ENCODE data around the gene FAM228A.
"Not testable (repeated sequence)": the region's sequence is repeated elsewhere in the genome, so short reads cannot be mapped to it uniquely, and the experiment has no call there.

Gene FAM228A

DNA sequence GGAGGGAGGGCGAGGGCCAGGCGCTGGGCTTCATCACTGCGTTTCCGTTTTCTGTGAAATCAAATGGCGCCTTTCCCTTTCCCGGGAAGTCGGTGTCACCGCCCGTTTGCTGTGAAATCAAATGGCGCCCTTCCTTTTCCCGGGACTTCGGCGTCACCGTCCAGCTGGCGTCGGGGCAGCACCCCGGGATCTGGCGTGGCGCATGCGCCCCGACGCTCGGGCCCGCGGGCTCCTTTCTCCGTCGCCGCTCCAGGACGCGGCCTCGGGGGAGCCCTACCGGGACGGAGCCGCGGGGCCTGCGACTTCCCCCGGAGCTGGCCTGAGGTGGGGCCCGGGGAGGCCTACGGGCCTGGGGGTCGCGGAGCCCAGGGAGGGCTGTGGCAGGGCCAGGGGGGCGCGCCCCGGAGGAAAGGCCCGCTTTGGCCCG, at the start of gene FAM228A:
Gene FAM228A, plus strand, starts transcription at position 203 of the 427 bp plus-strand sequence. CDS start 428 bp downstream, outside the sequence.
- no peak for DNase-seq

DNA sequence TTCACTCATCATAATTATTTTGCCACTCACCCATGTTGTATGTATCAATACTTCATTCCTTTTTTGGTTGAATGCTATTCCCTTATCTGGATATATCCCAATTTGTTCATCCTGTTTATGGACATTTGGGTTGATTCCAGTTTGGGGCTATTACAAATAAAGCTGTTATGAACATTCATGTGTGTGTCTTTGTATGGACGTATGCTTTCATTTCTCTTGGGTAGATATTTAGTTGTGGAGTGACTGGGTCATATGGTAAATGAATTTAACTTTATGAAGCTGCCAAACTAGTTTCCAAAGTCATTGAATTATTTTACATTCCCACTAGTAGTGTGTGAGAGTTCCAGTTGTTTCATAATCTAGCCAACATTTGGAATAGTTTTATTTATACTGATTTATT, 48.9 kb upstream of the FAM228A start:
- DNase-seq: no peak

DNA sequence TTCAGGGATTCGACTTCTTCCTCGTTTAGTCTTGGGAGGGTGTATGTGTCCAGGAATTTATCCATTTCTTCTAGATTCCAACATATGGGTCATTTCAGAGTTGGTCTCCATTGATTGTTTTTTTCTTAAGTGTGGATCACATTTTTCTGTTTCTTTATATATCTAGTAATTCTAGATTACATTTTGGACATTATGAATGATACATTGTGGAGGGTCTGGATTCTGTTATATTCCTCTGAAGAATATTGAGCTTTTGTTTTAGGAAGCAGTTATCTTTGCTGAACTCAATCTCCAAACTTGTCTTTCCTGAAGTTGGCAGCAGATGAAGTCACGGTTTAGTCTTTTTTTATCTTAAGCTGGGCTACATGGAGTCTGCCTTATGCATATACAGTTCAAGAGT, 42.3 kb upstream of the FAM228A start:
- no peak for DNase-seq

DNA sequence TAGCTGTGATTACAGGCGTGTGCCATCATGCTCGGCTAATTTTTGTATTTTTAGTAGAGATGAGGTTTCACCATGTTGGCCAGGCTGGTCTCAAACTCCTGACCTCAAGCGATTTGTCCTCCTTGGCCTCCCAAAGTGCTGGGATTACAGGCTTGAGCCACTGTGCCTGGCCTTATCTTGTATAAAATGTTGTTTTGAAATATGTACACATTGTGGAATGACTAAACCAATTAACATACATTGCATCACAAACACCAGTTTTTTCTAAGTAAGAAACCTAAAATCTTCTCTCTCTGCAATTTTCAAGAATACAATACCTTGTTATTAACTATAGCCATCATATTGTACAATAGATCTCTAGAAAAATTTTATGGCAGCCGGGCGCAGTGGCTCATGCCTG, 34.5 kb upstream of the FAM228A start:
- DNase-seq: not testable (repeated sequence)

DNA sequence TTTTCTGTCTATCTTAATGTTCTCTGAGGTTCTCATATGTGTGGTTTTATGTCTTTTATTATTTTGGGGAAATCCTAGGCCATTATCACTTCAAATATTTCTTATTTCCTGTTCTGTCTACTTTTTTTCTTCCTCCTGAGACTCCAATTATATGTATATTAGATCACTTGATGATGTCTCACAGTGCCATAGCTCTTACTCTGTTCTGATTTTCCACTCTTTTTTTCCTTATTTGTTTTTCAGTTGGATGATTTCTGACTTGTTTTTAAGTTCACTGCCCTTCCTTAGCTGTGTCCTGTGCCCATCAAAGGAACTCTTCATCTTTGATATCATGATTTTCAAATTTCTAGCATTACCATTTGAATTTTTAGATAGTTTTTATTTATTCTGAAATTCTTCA, 27.5 kb upstream of the FAM228A start:
- DNase-seq: no peak

DNA sequence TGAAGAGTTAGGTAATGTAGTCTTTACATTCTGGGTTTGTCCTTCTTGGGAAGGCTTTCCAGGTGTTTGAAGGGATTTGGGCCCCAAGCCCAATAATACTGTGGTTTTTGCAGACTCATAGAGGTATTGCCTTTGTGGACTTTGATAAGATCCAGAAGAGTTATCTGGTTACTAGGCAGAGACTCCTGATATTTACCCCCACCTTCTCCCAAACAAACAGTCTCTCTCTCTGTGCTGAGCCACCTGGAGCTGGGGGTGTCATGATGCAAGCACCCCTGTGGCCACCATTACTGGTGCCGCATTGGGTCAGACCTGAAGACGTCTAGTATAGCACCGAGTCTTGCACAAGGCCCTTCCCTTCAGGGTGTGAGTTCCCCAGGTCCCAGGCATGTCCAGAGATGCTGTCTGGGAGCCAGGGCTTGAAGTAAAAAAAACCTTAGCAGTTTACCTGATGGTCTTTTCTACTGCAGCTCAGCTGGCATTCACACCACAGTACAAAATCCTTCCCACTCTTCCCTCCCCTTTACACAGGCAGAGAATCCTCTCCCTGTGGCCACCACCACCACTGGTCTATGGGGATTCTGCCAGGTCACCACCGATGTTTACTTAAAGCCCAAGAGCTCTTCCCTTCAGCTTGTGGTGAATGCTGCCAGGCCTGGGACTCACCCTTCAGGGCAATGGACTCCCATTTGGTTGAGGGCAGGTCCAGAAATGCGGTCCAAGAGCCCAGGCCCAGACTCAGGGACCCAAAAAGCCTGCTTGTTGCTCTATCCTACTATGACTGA, 22.2 kb upstream of the FAM228A start:
- no peak for DNase-seq

DNA sequence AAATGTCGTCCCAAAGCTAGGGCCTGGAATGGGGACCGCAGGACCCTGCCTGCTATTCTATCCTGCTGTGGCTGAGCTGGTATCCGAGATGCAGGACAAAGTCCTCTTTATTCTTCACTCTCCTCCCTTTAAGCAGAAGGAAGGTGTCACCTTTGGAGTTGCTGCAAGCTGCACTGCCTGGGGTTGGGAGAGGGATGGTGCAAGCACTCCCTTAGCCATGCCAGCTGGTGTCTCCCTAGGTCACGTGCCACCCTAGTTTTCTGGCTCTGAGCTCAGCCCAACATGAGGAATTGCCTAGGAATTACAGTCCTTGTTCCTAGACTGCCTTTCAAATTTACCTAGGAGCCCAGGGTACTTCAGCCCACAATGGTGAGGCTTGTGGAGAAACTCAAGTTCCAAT, 21.4 kb upstream of the FAM228A start:
- DNase-seq: no peak

DNA sequence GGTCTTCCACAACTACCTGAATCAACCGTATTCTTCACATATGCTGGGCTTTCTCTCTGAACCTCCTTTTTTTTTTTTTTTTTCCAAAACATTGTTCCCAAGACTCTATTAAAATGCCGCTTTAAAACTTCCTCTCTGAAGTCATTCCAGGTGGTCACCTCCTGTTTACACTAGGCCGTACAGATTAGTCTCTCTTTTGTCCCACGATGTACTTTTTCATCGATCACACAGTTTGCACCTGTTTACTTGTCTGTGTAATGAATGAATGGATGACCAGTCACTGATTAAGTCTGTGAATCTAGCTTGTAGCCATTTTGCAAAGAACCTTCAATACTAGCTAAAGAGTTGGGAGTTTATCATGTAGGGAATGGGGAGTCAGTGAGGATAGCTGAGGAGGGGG, 16.7 kb upstream of the FAM228A start:
- DNase-seq: no peak

DNA sequence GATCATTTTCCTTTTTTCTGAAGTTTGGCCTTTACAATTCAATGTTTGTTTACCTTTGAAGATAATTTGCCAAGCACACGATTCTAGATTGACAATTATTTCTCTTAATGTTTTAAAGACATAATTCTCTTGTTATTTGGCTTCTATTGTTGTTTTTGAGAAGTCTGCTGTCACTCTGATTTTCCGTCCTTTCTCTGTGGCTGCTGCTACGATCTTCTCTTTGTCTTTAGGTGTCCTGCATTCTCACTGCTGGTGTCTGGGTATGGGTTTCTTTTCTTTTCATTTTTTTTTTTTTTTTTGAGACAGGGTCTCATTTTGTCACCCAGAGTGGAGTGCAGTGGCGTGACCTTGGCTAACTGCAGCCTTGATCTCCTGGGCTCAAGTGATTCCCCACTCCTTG, 15.1 kb upstream of the FAM228A start:
- no peak for DNase-seq

DNA sequence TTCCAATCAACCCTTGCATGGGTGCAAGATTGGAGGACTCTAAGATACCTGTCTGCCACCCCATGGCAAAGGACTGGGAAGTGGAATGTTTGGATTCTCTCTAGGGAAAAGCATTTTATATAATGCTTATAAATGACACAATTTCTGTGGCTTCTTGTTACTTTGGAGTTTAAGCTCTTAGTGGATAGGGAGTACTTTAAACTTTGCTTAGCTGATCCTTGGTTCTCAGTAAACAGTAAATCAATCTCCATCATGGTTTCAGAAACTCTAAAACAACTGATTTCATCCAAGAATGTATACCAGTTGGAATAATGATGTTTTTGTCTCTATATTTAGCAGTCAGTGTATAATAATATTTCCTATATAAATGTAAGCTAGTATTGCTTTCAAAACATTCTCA, 14.1 kb upstream of the FAM228A start:
- no peak for DNase-seq

DNA sequence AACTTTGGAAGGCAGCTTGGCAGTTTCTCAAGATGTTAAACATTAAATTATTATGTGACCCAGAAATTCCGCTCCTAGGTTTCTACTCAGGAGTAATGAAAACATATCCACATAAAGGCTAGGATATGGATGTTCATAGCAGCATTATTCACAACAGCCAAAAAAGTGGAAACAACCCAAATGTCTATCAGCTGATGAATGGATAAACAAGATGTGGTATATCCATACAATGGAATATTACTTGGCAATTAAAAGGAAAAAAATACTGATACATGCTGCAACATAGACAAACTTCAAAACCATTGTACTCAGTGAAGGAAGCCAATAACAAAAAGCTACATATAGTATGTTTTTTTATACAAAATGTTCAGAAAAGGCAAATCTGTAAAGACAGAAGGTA, 12.4 kb upstream of the FAM228A start:
- no peak for DNase-seq

DNA sequence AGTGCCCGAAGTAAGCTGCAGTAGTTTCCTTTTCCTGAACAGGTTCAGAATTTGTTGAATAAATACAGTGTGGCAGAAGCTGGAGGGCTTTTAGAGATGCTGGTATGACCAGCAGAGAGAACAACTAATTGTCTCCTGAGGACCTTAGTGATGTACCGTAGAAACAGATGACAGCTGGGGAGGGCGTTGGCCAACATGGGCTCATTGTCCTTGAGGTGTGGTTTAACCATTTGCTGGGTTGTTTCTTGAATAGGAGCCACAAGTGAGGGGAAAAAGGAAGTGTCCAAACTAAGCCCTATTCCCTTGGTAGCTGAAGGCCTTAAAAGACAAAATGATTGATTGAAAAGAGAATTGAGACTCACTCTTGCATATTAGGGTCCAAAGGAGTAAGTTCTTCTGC, 11.7 kb upstream of the FAM228A start:
- DNase-seq: no peak

DNA sequence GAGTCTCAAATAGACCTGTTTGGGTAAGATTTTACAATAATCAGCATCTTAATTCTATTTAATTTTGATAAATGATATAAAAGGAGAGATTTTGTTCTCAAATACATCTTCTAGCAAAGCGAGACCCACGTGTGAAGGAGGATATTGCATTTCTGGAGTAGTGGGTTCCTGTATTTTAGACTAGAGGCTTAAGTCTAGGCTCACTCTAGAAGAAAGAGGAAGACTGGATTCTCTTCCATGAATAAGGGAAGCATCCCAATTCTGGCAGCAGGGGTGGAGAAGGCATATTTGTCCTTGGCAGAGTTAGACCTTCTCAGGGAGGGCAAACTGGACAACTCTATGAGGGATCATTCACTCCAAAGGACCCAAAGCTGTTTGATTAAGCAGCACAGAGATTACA, 11.3 kb upstream of the FAM228A start:
- DNase-seq: no peak

DNA sequence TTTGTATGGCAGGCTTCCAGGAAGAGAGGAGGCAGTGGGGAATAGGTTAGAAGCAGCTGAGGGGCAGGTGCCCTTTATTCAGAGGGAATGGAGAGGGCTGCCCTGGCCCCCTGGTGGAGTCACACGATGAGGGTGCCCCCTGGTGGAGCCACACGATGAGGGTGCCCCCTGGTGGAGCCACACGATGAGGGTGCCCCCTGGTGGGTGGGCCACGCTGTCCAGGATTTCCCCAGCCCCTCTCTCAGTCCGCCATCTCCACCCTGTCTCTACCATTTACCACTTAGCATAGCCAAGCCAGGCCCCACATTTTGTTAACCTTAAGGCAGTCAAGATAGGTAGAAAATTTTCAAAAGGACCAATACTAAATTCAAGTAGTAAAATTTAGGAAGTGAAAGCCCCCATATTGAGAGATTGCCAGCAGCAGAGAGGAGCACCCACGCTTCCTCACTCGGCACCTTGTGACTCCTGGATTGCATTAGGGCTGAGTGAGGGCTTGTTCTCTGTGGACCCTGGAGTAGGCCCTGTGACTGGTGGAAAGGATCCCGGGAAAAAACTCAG, 10.4 kb upstream of the FAM228A start:
- DNase-seq: peak; percentile 70

DNA sequence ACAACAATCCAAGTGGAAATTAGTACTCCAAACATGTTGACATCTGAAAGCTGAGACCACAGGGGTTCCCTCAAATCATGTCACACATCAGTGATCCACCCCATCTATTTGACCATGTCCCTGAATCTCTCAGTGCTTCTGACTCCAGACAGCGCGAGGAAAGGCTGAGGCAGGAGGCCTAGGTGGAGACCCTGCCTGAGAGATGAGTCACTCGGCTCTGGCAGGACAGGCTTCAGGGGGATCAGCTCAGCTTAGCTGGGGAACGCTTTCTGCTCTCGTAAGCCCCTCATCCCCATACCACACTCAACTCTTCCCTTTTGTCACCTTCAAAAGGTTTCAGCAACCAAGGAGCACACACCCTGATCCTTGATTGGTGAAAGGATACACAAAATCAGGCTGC, 5.8 kb upstream of the FAM228A start:
- DNase-seq: no peak

DNA sequence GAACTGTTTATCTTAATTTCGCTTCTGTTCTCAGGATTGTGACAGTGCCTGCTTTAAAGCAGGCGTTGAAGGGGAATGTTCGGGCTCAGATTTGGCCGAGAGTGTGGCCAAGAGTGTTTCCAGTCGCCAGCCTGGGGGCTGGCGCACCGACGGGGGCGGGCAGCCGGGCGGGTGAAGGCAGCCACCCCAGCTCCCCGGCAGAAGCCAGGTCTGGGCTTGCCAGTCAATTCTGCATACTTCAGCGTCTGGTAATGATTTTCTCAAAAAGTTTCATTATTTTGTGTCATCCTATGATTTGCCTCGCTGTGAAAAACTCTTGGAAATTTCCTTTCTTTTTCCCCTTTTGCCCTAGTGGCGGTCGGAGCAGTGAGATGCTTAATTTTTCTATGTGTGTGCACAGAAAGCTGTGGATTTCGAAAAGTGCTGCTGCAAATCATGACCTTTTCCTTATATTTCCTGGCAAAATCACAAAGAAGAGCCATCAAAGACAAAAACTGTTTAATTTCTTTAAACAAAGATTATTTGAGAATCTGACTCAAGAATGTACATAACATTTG, 856 bp downstream of the FAM228A start:
- DNase-seq: no peak

DNA sequence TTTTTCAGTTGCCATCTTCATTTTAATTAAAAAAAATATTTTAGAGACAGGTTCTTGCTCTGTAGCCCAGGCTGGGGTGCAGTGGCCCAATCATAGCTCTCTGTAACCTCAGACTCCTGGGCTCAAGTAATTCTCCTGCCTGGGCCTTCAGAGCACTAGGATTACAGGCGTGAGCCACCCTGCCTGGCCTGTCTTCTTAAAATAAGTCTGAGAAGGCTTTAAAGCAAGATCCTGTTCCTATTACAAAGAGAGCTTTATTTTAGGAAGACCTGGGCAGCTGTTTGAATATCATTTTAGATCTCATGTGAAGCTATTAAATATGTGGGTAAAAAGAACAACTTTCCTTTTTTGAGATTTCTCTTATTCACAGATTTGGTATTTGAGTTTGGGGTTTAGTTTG, 1.5 kb downstream of the FAM228A start:
- no peak for DNase-seq

DNA sequence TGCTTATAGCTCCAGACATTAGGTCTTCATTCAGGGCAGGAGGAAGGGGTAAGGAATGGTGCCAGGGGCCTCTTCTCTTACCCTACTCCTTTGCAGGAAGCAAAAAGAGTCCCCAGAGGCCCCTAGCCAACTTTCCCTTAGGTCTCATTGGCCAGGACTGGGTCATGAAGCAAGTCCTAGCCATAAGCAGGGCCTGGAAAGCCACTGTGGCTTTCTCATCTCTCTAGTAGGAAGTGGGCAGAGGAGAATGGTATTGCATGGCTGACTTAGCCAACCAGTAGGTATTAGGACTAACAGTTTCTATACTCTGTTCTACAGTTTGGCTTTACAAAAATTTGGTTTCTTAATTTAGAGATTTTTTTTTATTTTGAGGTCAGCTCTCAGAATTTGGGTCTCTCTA, 4.8 kb downstream of the FAM228A start:
- DNase-seq: no peak

DNA sequence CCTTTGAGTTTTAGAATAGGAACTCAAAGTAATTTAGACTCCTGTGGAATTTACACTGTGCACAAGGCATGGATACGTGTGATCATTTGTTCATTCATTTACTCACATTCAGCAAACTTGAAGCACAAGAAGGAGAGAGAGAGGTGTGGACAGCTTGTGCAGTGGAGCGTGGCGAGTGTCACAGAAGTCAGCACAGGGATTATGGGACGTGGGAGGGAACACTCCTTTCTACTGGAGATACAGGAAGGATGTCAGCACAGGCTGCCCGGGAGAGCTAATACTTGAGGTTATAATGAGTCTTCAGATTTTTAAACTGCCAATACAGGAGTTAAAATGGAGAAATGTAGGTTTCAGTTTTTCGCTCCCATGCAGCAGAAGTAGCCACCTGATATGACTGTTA, 7.0 kb downstream of the FAM228A start:
- no peak for DNase-seq

DNA sequence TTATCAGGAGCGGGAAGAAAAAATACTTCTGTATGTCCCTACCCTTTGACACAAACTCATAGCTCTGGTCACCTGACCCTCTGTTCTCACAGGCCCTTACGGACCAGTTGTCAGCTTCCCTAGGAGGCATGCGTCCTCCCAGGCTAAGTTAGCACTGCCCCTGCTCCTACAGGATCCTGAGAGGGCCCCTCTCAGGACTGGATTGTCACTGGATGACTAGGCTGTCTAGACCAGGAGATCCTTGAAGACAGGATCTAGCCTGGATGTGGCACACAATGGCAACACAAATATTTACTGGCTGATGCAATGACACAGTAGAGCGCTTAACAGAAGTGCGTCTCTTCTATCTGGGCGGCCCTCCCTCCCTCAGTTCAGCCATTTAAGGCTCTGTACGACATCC, 7.7 kb downstream of the FAM228A start:
- DNase-seq: no peak

DNA sequence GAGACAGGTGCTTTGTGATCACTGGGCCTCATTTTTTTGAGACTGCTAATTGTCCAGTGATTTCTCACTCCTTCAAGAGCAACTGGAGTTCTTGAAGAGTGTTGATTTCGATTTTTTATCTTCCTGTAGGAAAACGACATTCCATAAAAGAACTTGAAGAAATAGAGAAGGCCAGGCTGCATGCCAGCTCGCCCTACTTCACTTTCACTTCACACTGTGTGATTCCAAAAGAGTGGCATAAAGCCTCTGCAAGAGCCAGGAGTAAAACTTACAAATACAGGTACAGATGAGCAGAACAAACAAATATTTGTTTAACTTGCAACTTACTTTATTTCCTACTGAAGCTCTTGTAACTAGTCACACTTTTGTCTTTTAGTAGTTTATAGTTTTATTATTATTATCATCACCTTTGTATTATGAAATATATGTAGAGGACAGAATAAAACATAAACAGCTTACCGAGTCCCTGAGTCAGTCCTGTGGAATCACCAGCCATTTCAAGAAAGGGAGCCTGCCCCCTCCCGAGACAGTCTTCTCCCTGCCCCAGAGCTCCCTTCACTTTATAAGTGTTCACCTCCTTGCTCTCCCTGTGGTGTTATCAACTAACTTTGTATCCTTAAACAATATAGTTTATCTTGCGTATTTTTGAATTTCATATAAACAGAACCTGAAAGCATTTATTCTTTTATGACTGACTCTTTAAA, 8.7 kb downstream of the FAM228A start:
- DNase-seq: no peak

DNA sequence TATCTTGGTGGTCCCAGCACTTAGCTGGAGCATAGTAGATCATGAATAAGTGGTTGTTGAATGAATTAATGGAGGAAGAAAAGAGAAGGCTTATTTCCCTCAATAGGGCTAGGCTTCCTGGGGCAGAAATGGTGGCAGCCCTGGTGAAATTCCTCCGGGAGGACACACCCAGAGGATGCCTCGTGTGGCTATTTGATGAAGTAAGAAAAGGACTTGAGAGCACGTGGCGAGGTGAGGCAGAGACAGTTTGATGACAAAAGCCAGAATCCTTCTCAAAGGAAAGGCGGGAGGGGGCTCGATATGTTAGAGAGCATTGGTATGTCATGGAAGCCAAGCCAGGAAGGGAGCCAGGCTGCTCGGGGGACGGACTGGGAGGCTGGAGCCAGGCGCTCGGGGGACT, 14.7 kb downstream of the FAM228A start:
- no peak for DNase-seq

DNA sequence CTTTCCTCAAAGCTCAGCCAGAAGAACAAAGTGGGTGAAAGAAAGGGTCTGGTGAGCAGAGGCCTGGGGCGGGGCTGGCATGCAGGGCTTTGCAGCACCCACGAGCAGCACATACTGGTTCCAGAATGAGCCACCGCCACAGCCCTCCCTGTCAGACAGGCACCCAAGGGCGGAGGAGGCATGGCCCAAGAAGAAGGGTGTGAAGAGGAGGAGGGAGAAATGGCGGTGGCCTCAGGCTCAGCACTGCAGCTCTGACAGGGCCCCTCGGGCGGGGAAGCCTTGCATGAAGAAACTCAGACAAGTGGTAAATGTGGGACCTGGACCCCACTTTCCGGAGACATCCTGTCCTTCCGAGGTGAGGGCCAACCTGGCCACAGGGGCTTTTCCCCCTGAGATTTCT, 15.7 kb downstream of the FAM228A start:
- DNase-seq: no peak

DNA sequence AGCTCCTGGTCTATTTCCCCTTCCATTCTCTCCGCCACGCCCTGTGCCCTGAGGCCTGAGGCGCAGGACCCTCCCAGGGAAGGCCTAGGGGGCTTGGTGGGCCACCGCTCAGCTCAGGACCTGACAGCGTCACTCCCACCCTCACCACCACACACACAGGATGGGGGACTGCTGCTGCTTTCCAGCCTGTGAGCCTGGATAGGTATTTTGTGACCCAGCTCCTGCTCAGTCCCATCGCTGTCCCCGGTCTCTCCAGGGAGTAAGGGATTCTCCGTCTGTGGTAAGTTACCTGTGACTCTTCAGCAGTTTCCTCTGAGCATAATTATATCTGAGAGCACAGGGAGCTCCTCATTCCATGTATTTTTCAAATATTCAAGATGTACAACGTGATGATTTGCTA, 16.3 kb downstream of the FAM228A start:
- no peak for DNase-seq
